Measurements from ENCODE around the gene TCEA3.

DNA sequence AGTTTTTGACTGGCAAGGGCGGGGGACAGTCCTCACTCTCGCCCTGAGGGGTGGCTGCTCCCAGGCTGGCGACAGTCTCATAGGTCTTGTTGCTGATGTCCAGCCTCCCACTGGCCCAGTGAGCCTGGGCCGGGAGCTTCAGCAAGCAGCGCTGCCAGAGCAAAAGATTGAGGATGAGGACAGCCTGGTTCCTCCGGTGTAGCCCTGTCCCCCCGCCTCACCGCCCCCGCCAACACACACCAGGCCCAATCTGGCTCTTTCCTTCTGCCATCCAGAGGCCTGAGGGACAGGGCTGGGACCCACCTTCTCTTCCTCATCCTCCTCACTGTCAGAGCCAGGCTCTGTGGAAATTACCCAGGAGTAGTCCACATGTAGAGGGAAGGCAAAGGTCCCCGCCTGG, 8.6 kb upstream of the TCEA3 start:
- no peak for TF ChIP-seq RFX5 (IDR thresholded peaks at IDR 0.05; ENCODE audit: low read depth, low read length)
- TF ChIP-seq, protein P1, sequence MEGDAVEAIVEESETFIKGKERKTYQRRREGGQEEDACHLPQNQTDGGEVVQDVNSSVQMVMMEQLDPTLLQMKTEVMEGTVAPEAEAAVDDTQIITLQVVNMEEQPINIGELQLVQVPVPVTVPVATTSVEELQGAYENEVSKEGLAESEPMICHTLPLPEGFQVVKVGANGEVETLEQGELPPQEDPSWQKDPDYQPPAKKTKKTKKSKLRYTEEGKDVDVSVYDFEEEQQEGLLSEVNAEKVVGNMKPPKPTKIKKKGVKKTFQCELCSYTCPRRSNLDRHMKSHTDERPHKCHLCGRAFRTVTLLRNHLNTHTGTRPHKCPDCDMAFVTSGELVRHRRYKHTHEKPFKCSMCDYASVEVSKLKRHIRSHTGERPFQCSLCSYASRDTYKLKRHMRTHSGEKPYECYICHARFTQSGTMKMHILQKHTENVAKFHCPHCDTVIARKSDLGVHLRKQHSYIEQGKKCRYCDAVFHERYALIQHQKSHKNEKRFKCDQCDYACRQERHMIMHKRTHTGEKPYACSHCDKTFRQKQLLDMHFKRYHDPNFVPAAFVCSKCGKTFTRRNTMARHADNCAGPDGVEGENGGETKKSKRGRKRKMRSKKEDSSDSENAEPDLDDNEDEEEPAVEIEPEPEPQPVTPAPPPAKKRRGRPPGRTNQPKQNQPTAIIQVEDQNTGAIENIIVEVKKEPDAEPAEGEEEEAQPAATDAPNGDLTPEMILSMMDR (conservative IDR thresholded peaks at IDR 0.05; ENCODE audit: low read depth, low read length) = no peak
- TF ChIP-seq, protein P2, sequence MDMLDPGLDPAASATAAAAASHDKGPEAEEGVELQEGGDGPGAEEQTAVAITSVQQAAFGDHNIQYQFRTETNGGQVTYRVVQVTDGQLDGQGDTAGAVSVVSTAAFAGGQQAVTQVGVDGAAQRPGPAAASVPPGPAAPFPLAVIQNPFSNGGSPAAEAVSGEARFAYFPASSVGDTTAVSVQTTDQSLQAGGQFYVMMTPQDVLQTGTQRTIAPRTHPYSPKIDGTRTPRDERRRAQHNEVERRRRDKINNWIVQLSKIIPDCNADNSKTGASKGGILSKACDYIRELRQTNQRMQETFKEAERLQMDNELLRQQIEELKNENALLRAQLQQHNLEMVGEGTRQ (IDR thresholded peaks at IDR 0.05; ENCODE audit: low read depth, low read length) = no peak
- no peak for TF ChIP-seq CEBPB (IDR thresholded peaks at IDR 0.05; ENCODE audit: low read depth, low read length)
- no peak for TF ChIP-seq FOS (IDR thresholded peaks at IDR 0.05; ENCODE audit: low read depth, low read length)
- TF ChIP-seq NFE2L2 (IDR thresholded peaks at IDR 0.05; ENCODE audit: low read depth, low read length) = no peak
- no peak for TF ChIP-seq RAD21 (IDR thresholded peaks at IDR 0.05; ENCODE audit: low read length)
- no peak for TF ChIP-seq CHD1 (IDR thresholded peaks at IDR 0.05; ENCODE audit: low read depth, low read length)
- TF ChIP-seq, protein P3, sequence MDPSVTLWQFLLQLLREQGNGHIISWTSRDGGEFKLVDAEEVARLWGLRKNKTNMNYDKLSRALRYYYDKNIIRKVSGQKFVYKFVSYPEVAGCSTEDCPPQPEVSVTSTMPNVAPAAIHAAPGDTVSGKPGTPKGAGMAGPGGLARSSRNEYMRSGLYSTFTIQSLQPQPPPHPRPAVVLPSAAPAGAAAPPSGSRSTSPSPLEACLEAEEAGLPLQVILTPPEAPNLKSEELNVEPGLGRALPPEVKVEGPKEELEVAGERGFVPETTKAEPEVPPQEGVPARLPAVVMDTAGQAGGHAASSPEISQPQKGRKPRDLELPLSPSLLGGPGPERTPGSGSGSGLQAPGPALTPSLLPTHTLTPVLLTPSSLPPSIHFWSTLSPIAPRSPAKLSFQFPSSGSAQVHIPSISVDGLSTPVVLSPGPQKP (IDR thresholded peaks at IDR 0.05; ENCODE audit: borderline replicate concordance, low read depth, low read length) = no peak
- no peak for TF ChIP-seq RCOR1 (IDR thresholded peaks at IDR 0.05; ENCODE audit: insufficient replicate concordance, low read length)
- TF ChIP-seq POLR2A (IDR thresholded peaks at IDR 0.05; ENCODE audit: low read depth, low read length) = no peak
- TF ChIP-seq MXI1 (IDR thresholded peaks at IDR 0.05; ENCODE audit: borderline replicate concordance, low read depth, low read length) = no peak
- TF ChIP-seq MAFK (IDR thresholded peaks at IDR 0.05; ENCODE audit: low read depth, low read length) = no peak
- TF ChIP-seq BHLHE40 (IDR thresholded peaks at IDR 0.05; ENCODE audit: low read depth, low read length) = no peak

All from IMR-90 (cell line).